GM21576 (cell line): ENCODE data around the gene CCL28.
"Not testable (repeated sequence)": the region's sequence is repeated elsewhere in the genome, so short reads cannot be mapped to it uniquely, and the experiment has no call there.

ENCODE experiments used
- ATAC-seq: cut with Tn5 transposase; IDR thresholded peaks from one replicate; pipeline ENCODE4 v1.9.1; 2021; ENCODE audit warnings: mild to moderate bottlenecking, moderate library complexity; ENCODE audit not compliant: unreplicated experiment

CCL28 gene, protein sequence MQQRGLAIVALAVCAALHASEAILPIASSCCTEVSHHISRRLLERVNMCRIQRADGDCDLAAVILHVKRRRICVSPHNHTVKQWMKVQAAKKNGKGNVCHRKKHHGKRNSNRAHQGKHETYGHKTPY

DNA sequence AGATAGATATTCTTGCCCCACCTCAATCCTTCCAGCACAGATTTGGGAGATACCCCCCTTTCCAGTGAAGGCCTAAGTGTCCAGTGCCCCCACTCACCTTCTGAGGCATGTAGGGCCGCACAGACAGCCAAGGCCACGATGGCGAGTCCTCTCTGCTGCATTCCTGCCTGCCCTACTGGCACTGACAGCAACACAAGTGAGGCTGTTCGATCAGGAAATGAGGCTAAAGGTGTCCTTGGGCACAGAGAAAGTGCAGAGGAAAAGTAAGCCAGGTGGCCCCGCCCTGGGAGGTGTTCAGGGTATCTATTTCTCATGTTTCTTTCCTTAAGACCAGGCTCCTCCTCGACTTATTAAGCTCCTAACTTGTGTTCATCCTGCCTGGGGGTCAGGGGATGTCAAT, at the start of gene CCL28:
Gene CCL28 (minus strand): TSS at position 236 of the 400 bp plus-strand sequence. CDS start 75 bp downstream, at position 161.
- no peak for ATAC-seq

DNA sequence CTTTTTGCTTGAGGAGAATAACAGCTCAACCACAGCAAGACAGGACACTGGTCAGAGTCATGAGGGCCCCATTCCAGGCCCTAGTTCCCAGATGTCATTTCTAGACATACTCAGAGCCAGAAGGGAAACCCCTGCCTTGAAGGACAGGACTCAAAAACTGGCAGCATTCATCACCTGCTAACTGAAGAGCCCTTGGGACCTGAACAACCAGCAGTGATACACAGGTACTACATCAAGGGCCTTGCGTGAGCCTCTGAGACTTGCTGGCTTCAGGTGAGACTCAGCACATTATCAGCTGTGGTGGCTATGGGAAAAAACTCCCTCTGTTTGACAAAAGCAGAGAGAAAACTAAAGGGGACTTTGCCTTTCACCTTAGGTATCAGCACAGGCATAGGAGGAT, 48.9 kb upstream of the CCL28 start:
- no peak for ATAC-seq

DNA sequence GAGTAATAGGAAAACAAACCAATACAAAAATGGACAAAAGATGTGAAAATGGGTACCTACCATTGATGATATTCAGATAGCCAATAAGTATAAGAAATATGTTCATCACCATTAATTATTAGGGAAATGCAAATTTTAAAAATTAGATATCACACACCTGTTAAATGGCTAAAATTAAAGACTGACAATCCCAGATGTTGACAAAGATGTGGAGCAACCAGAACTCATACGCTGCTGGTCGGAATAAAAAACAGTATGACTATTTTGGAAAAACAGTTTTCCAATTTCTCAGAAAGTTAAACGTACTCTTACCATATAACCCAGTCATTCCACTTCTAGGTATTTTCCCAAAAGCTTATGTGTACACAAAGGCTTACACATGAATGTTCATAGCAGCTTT, 44.4 kb upstream of the CCL28 start:
- no peak for ATAC-seq

DNA sequence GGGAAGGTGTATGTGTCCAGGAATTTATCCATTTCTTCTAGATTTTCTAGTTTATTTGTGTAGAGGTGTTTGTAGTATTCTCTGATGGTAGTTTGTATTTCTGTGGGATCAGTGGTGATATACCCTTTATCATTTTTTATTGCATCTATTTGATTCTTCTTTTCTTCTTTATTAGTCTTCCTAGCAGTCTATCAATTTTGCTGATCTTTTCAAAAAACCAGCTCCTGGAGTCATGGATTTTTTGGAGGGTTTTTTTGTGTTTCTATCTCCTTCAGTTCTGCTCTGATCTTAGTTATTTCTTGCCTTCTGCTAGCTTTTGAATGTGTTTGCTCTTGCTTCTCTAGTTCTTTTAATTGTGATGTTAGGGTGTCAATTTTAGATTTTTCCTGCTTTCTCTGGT, 29.4 kb upstream of the CCL28 start:
- ATAC-seq: not testable (repeated sequence)

DNA sequence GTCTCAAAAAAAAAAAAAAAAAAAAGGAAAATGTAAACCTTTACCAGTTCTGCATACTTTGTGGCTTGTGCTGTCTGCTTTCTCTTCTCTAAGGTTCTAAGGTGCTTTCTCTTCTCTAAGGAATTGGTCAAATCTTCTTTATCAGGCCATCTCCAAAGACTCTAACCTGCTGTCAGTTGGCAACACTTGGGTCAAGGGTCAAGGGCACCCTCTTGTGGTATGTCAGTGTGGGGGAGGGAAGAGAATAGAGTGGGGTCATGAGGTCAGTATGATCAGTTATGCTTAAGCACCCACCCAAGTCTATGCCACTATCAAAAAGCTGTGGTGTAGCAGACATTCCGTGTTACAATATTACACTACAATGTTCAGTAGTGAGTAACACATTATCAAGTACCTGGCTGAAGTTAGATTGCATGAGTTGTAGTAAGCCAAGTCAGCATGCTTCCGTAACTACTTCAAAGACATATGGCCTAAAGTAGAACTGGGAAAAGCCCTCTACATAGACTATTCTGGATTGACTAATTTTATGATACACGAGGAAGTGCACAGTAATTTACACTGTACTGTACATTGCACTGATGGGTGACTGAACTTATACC, 25.0 kb upstream of the CCL28 start:
- ATAC-seq: no peak

- ATAC-seq: no peak
These were observed 21.2 kb upstream of the CCL28 start for GRCh38 chr5:43433382-43433781.

DNA sequence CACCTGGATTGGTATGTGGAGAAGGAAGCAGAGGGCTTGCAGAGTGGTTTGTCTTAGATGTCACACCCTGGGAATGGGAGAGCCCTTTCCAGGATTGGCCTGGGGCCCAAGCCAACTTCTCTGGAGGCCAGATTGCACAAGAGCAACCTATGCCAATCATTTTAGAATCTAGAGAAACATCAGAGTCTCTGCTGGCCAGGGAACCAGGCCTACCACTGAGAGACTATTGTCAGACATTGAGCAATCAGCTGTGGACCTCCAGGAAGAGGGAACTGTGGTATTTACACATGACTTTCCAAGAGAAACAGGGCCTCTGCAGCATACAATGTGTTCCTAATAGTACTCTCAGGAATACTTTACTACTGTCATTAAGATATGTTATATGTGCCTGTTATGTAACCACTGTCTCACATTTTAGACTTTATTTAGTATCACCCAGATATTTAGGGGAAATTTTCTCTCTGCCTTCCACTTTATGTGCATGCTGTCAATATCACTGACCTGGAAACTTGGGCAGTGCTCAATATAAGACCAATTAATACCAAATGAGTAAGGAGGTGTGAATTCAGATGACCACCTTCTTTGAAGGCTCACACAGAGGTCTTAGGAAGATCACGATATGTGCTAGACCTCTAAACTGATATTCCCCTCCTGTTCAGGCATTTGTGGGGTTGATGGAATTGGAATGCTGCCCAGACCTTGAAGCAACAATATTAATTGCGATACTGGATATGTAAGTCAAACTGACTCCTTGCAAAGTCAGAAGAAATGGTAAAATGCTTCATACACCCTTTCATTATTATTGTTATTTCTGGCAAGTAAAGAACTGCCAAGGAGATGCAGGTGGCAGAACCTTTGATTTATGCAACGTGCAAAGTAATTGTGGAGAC, 20.5 kb upstream of the CCL28 start:
- no peak for ATAC-seq

GRCh38 chr5:43429706-43430105, 17.5 kb upstream of the CCL28 start:
- ATAC-seq: no peak

DNA sequence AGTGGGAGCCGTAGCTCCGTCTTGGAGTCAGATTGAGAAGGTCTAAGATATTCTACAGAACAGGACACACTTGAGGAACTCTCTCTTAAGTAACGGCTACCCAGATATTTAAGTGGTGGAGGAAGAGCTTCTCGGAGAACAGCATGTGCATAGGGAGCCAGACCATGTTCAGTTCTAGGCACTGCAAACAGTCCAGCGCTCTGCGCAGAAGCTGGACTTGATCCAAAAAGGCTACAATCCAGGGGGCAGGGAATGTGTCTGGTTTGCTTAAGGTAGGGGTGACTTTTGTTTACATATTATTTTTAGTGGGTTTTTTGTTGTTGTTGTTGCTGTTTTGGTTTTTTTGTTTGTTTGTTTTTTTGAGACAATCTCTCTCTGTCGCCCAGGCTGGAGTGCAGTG, 16.8 kb upstream of the CCL28 start:
- no peak for ATAC-seq

- no peak for ATAC-seq
These were observed 15.1 kb upstream of the CCL28 start for GRCh38 chr5:43427306-43427705.

- no peak for ATAC-seq
These were observed 13.8 kb upstream of the CCL28 start for GRCh38 chr5:43425983-43426382.

GRCh38 chr5:43423086-43423485, 10.9 kb upstream of the CCL28 start:
- ATAC-seq: not testable (repeated sequence)

- no peak for ATAC-seq
These were observed 10.0 kb upstream of the CCL28 start for GRCh38 chr5:43422143-43422542.

DNA sequence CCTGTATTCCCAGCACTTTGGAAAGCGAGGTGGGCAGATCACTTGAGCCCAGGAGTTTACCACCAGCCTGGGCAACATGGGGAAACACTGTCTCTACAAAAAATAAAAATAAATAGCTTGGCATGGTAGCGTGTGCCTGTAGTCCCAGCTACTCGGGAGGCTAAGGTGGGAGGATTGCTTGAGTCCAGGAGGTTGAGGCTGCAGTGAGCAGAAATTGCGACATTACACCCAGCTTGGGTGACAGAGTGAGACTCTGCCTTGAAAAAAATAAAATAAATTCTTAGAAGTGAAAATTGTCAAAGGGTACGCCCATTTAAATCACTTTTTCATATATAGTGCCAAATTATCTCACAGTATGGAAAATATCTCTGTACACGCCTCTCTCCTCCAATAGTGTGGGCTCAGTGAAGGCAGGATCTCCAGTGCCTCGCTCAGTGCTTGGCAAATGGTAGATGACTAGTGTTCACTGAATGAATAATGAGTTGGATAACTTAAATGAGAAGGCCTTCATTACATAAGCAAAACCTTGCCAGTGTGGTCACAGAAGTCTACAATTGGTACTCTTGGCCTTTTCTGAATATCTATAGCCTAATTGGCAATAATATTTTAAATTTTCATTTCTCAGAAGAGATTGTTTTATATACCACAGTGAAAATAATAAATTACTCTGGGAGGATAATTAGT, 9.4 kb upstream of the CCL28 start:
- ATAC-seq: no peak

- ATAC-seq: no peak
These were observed 8.1 kb upstream of the CCL28 start for GRCh38 chr5:43420241-43420640.

DNA sequence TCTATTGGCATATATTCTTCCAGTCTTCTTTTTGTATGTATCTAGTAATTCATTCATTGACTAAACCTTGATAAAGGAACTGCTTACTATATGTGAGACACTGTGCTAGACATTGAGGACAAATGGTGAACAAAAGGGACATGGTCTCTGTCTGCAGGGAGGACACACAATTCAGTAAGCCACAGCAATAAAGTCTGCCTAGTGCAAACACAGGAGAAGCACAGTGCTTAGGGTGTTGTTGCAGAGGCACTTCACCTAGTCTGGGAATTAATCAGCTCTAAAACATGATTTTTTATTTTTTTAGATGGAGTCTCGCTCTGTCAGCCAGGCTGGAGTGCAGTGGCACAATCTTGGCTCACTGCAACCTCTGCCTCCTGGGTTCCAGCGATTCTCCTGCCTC, 6.4 kb upstream of the CCL28 start:
- no peak for ATAC-seq

DNA sequence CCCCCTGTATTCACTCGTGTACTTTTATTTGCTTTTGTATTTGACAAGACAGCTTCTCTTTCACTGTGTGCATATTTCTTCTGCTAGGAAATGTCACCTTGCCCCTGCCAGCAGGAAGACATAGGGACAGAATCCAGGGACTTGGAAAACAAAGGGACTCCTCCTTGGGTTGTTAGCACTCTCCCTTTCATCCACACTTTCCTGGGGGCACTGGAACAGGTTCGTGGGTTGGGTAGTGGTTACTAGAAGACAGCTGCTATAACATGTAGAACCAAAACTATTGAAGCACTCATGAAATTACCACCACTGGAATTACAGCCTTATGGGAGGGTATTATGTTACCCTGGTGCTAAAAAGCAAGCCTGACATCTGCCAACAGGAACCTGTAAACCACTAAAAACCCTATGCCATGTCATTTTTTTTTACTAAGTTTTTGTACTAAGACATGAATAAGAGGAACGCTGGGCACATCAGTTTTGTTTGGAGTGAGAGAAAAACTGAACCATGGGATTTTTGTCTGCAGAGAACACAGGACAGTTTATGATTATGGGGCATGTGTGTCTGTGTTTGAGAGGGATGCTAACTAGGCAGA, 4.7 kb upstream of the CCL28 start:
- no peak for ATAC-seq

GRCh38 chr5:43415935-43416802, 4.0 kb upstream of the CCL28 start:
- ATAC-seq: no peak

- no peak for ATAC-seq
These were observed 1.8 kb upstream of the CCL28 start for GRCh38 chr5:43413966-43414365.

DNA sequence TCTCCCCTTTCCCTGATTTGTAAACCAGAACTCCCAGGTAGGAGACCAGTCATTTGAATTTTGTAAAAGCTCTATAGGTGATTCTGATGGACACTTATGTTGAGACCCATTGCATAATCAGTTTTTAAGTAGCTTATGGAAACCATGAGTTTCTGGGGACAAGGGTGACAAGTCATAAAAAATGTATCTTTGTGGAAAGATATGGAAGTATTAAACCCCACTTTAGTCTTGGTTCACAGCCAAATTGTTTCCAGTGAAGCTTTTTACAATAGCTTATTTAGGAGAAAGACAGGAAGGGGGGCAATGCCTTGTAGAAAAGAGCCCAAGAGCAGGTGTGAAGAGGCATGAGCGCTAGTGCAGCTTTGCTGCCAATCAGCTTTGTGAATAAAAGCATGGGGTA, 453 bp upstream of the CCL28 start:
- no peak for ATAC-seq
